PC-3 (cell line): ENCODE data around the gene NHSL1. TPM values are rescaled to one million over a fixed set of nuclear protein-coding genes. Genes with fewer than 3 reads are reported as not detected.

Source experiments
- ATAC-seq: fragments of 200-7000 bp; cut with Tn5 transposase; 2 replicates; pipeline ENCODE4 v1.9.1; 2020; ENCODE audit warnings: mild to moderate bottlenecking, moderate library complexity
- BruUV-seq: library from RNA; stranded (reverse); fragments of 400-500 nt; replicated peaks from 2 replicates; lab custom pipeline; 2021; lab: Mats Ljungman, UMichigan
- CTCF ChIA-PET: fragments of 300-600 bp; sonication (Branson Sonifier 250); formaldehyde crosslinking; loops from one replicate; lab custom pipeline; 2022; ENCODE audit warnings: antibody characterized with exemption; lab: Charles Lee
- POLR2A ChIA-PET: fragments of 300-600 bp; sonication (Branson Sonifier 250); formaldehyde crosslinking; loops from one replicate; lab custom pipeline; 2022; ENCODE audit warnings: antibody characterized with exemption; ENCODE audit not compliant: unreplicated experiment; lab: Charles Lee
- DNase-seq: peaks from one replicate; pipeline ENCODE4 v3.0.0-alpha.2; 2015
- H2AFZ ChIP-seq: fragments of 300-600 bp; sonication (generic); 2 replicates; pipeline ENCODE4 v1.6.0; 2016; ENCODE audit warnings: antibody characterized with exemption, low read length
- H3F3A ChIP-seq: fragments of 300-600 bp; sonication (generic); one replicate; pipeline ENCODE4 v1.6.0; 2017; ENCODE audit warnings: antibody characterized with exemption, low read length, control low read depth, mild to moderate bottlenecking; ENCODE audit not compliant: unreplicated experiment
- H3K27ac ChIP-seq: fragments of 300-600 bp; sonication (generic); 2 replicates; pipeline ENCODE4 v1.5.1; 2016; ENCODE audit warnings: mild to moderate bottlenecking, low read length
- H3K27me3 ChIP-seq: fragments of 300-600 bp; sonication (generic); 2 replicates; pipeline ENCODE4 v1.6.1; 2016; ENCODE audit warnings: low read length, mixed read lengths
- H3K36me3 ChIP-seq: fragments of 300-600 bp; sonication (generic); 2 replicates; pipeline ENCODE4 v1.6.1; 2016; ENCODE audit warnings: low read depth, mixed run types, low read length, mixed read lengths
- H3K4me1 ChIP-seq: fragments of 300-600 bp; sonication (generic); 2 replicates; pipeline ENCODE4 v1.5.1; 2016; ENCODE audit warnings: low read length; ENCODE audit not compliant: insufficient read depth
- H3K4me2 ChIP-seq: fragments of 300-600 bp; sonication (generic); 2 replicates; pipeline ENCODE4 v1.6.0; 2016; ENCODE audit warnings: low read length
- H3K4me3 ChIP-seq: fragments of 300-600 bp; sonication (generic); 2 replicates; pipeline ENCODE4 v1.5.1; 2016; ENCODE audit warnings: mild to moderate bottlenecking, low read length, mixed read lengths
- H3K79me2 ChIP-seq: fragments of 300-600 bp; sonication (generic); 2 replicates; pipeline ENCODE4 v1.6.1; 2017; ENCODE audit warnings: low read length, mixed read lengths
- H3K9ac ChIP-seq: fragments of 300-600 bp; sonication (generic); 2 replicates; pipeline ENCODE4 v1.6.0; 2016; ENCODE audit warnings: mild to moderate bottlenecking, low read length
- H3K9me2 ChIP-seq: fragments of 300-600 bp; sonication (generic); replicated peaks from 2 replicates; pipeline ENCODE4 v1.6.1; 2016; ENCODE audit warnings: mixed run types, low read length, mixed read lengths
- H3K9me3 ChIP-seq: fragments of 300-600 bp; sonication (generic); 2 replicates; pipeline ENCODE4 v1.6.1; 2016; ENCODE audit warnings: low read length, mixed read lengths
- H4K20me1 ChIP-seq: fragments of 300-600 bp; sonication (generic); 2 replicates; pipeline ENCODE4 v1.6.1; 2016; ENCODE audit warnings: low read length, mixed read lengths
- CTCF ChIP-seq: fragments of 300-600 bp; sonication (generic); conservative IDR thresholded peaks from 2 replicates; pipeline ENCODE4 v1.5.1; 2017; ENCODE audit warnings: antibody characterized with exemption, low read depth, mild to moderate bottlenecking, low read length
- EZH2 ChIP-seq: fragments of 300-600 bp; sonication (generic); IDR thresholded peaks from one replicate; pipeline ENCODE4 v1.6.1; 2017; ENCODE audit warnings: antibody characterized with exemption, mild to moderate bottlenecking, low read length; ENCODE audit not compliant: unreplicated experiment
- EZH2phosphoT487 ChIP-seq: fragments of 300-600 bp; sonication (generic); IDR thresholded peaks from 2 replicates; pipeline ENCODE4 v1.6.1; 2018; ENCODE audit warnings: mild to moderate bottlenecking, antibody characterized with exemption, low read length, borderline replicate concordance
- intact Hi-C: fragments of 100-400 bp; cut with micrococcal nuclease; formaldehyde crosslinking; loops from 2 replicates; pipeline ENCODE4 v1.9.0; 2023
- total RNA-seq: library from RNA; depleted of rRNA; stranded (reverse); fragments of >200 nt; gene quantifications from 2 replicates; pipeline ENCODE4 v1.2.3, GENCODE V29; 2014

Gene NHSL1
- total RNA-seq, 1 experiment from 2014 or later, result 4.8 TPM

- no peak for ATAC-seq
- CTCF ChIA-PET, result no interaction called here
- H3K36me3 ChIP-seq, result no peaks in the 10 kb centered on the region
These were observed 78.9 kb downstream of the NHSL1 start for GRCh38 chr6:138420356-138420755.

GRCh38 chr6:138419766-138420165 lies 79.5 kb downstream of the NHSL1 start:
- Histone ChIP-seq H3K9ac (no peak overlapping the region), H3K9me2 (no peaks in the 10 kb centered on the region), H3K9me3 (no peaks in the 10 kb centered on the region), H3K79me2 (no peaks in the 10 kb centered on the region), H3F3A (no peaks in the 10 kb centered on the region), H3K27me3 (no peaks in the 10 kb centered on the region), H3K36me3 (no peaks in the 10 kb centered on the region), H2AFZ (no peak overlapping the region), H4K20me1 (no peaks in the 10 kb centered on the region), H3K4me1 (no peaks in the 10 kb centered on the region), H3K4me2 (no peak overlapping the region), H3K4me3 (no peak overlapping the region), H3K27ac (no peak overlapping the region)
- TF ChIP-seq EZH2phosphoT487 (no peak), CTCF (no peak), EZH2 (no peak)
- BruUV-seq, result no TSS peak
- POLR2A ChIA-PET, result no interaction called here
- CTCF ChIA-PET, result no interaction called here
- ATAC-seq (no peak), DNase-seq (no peak)
- intact Hi-C loops, result no loop called here

More at GRCh38 chr6:138420356-138420755, 78.9 kb downstream of the NHSL1 start:
- no peak overlapping the region for H3K4me2 ChIP-seq
- H3K9ac ChIP-seq, result no peak overlapping the region
- no TSS peak for BruUV-seq
- H3K27ac ChIP-seq, result no peak overlapping the region
- no peaks in the 10 kb centered on the region for H3K9me2 ChIP-seq
- intact Hi-C loops, result no loop called here
- H3K9me3 ChIP-seq, result no peaks in the 10 kb centered on the region
- no peak overlapping the region for H2AFZ ChIP-seq
- no peaks in the 10 kb centered on the region for H3K4me1 ChIP-seq
- H3K27me3 ChIP-seq, result no peaks in the 10 kb centered on the region
- no peak for DNase-seq
- H4K20me1 ChIP-seq, result no peaks in the 10 kb centered on the region
- H3K79me2 ChIP-seq, result no peaks in the 10 kb centered on the region
- H3F3A ChIP-seq, result no peaks in the 10 kb centered on the region
- no peak overlapping the region for H3K4me3 ChIP-seq
- no peak for TF ChIP-seq EZH2
- no peak for TF ChIP-seq CTCF
- no peak for TF ChIP-seq EZH2phosphoT487
- POLR2A ChIA-PET, result no interaction called here

GRCh38 chr6:138418118-138418742 lies 81.1 kb downstream of the NHSL1 start:
- Histone ChIP-seq H3K4me2 (no peak overlapping the region), H3K9me3 (no peaks in the 10 kb centered on the region), H3K9ac (no peak overlapping the region), H2AFZ (no peak overlapping the region), H3K79me2 (no peaks in the 10 kb centered on the region), H3K9me2 (no peaks in the 10 kb centered on the region), H3K27me3 (no peaks in the 10 kb centered on the region), H4K20me1 (no peaks in the 10 kb centered on the region), H3K27ac (no peak overlapping the region), H3K4me3 (no peak overlapping the region), H3K36me3 (peaks cover 5% of the 10 kb centered on the region; the same call in 1 of the 2 replicates), H3K4me1 (no peaks in the 10 kb centered on the region), H3F3A (no peaks in the 10 kb centered on the region)
- no peak for TF ChIP-seq EZH2
- no peak for TF ChIP-seq EZH2phosphoT487
- TF ChIP-seq CTCF, result no peak
- no TSS peak for BruUV-seq
- no peak for ATAC-seq
- no peak for DNase-seq
- intact Hi-C loops, result no loop called here
- POLR2A ChIA-PET, result no interaction called here
- CTCF ChIA-PET, result no interaction called here
